GM19099 (cell line): ENCODE measurements around the gene SLC31A1.

ENCODE experiments used
- POLR2A ChIP-seq: IDR thresholded peaks from 3 replicates; pipeline ENCODE4 v1.6.1; 2011; ENCODE audit warnings: low read depth; ENCODE audit not compliant: insufficient read length; ENCODE audit errors: extremely low read depth

The SLC31A1 gene

GRCh38 chr9:113307396-113307975 lies 86.1 kb downstream of the SLC31A1 start:
- no peak for TF ChIP-seq POLR2A

- TF ChIP-seq POLR2A, result no peak
These were observed 88.0 kb downstream of the SLC31A1 start for GRCh38 chr9:113309204-113309813.

GRCh38 chr9:113310538-113310937 lies 89.2 kb downstream of the SLC31A1 start:
- no peak for TF ChIP-seq POLR2A

GRCh38 chr9:113311961-113312360 lies 90.6 kb downstream of the SLC31A1 start:
- no peak for TF ChIP-seq POLR2A

- no peak for TF ChIP-seq POLR2A
These were observed 91.9 kb downstream of the SLC31A1 start for GRCh38 chr9:113313261-113313660.
